Globus pallidus (tissue), 1 donor: ENCODE results near the gene ABL2.
"Not testable (repeated sequence)": the region's sequence is repeated elsewhere in the genome, so short reads cannot be mapped to it uniquely, and the experiment has no call there.

ENCODE experiments used
- DNase-seq: peaks from one replicate; pipeline ENCODE4 v3.0.0-alpha.2; 2015; ENCODE audit warnings: low spot score

Gene ABL2

GRCh38 chr1:179213317-179213716 lies 16.2 kb downstream of the ABL2 start:
- not testable (repeated sequence) for DNase-seq

- no peak for DNase-seq
Measured at GRCh38 chr1:179208681-179209477, 20.6 kb downstream of the ABL2 start.

- DNase-seq, result peak; percentile 5
Measured at GRCh38 chr1:179206812-179207211, 22.7 kb downstream of the ABL2 start.

- DNase-seq, result no peak
Measured at GRCh38 chr1:179205284-179205683, 24.2 kb downstream of the ABL2 start.

- no peak for DNase-seq
Measured at GRCh38 chr1:179202161-179202560, 27.3 kb downstream of the ABL2 start.

GRCh38 chr1:179200586-179200985 lies 28.9 kb downstream of the ABL2 start:
- DNase-seq, result no peak

- DNase-seq, result no peak
Measured at GRCh38 chr1:179197690-179198297, 31.7 kb downstream of the ABL2 start.

GRCh38 chr1:179195857-179196256 lies 33.6 kb downstream of the ABL2 start:
- DNase-seq, result not testable (repeated sequence)

- DNase-seq, result no peak
Measured at GRCh38 chr1:179195376-179195775, 34.1 kb downstream of the ABL2 start.

- no peak for DNase-seq
Measured at GRCh38 chr1:179194068-179194537, 35.4 kb downstream of the ABL2 start.

- DNase-seq, result peak; percentile 36
Measured at GRCh38 chr1:179190861-179191260, 38.6 kb downstream of the ABL2 start.

- DNase-seq, result no peak
Measured at GRCh38 chr1:179187735-179188471, 41.6 kb downstream of the ABL2 start.

GRCh38 chr1:179187043-179187442 lies 42.4 kb downstream of the ABL2 start:
- DNase-seq, result no peak

- no peak for DNase-seq
Measured at GRCh38 chr1:179184403-179184802, 45.1 kb downstream of the ABL2 start.

- DNase-seq, result no peak
Measured at GRCh38 chr1:179183857-179184256, 45.6 kb downstream of the ABL2 start.

- DNase-seq, result no peak
Measured at GRCh38 chr1:179178950-179179349, 50.5 kb downstream of the ABL2 start.

- no peak for DNase-seq
Measured at GRCh38 chr1:179178183-179178582, 51.3 kb downstream of the ABL2 start.

GRCh38 chr1:179177615-179178014 lies 51.9 kb downstream of the ABL2 start:
- DNase-seq, result no peak

- DNase-seq, result no peak
Measured at GRCh38 chr1:179177182-179177581, 52.3 kb downstream of the ABL2 start.

- DNase-seq, result peak; percentile 85
Measured at GRCh38 chr1:179175011-179175841, 54.3 kb downstream of the ABL2 start.

GRCh38 chr1:179170468-179170770 lies 59.1 kb downstream of the ABL2 start:
- DNase-seq, result not testable (repeated sequence)
